C4-2B (cell line): Measurements from ENCODE around the gene HOXB4.

Experiments
- H3K27ac ChIP-seq: fragments of 450-650 bp; 2 replicates; pipeline ENCODE4 v1.5.1; 2017
- CTCF ChIP-seq: fragments of 450-650 bp; conservative IDR thresholded peaks from 2 replicates; pipeline ENCODE4 v1.5.1; 2017; ENCODE audit warnings: mild to moderate bottlenecking
- ZFX ChIP-seq: fragments of 450-650 bp; IDR thresholded peaks from 2 replicates; pipeline ENCODE4 v1.6.1; 2017

HOXB4 gene

GRCh38 chr17:48593840-48594537 is 15.8 kb upstream of the HOXB4 start:
- H3K27ac ChIP-seq = no peak overlapping the region
- TF ChIP-seq CTCF (peak; percentile 98), ZFX (no peak)

- no peak within 1 kb of the TSS for H3K27ac ChIP-seq
- no peak for TF ChIP-seq ZFX
- TF ChIP-seq CTCF = 0 out of 2 replicates have a peak, but pooled peaks have one; percentile 68
Measured at GRCh38 chr17:48593126-48593829, 15.1 kb upstream of the HOXB4 start, which contains the start of gene HOXB5. Gene HOXB5, minus strand, starts transcription at chr17:48593779. Its CDS starts 97 bp downstream, at chr17:48593682.

GRCh38 chr17:48592577-48592976 is 14.4 kb upstream of the HOXB4 start:
- TF ChIP-seq CTCF (no peak), ZFX (no peak)
- no peak overlapping the region for H3K27ac ChIP-seq

GRCh38 chr17:48592057-48592514 is 13.9 kb upstream of the HOXB4 start:
- TF ChIP-seq ZFX = no peak
- no peak for TF ChIP-seq CTCF
- H3K27ac ChIP-seq = no peak overlapping the region

- TF ChIP-seq CTCF = no peak
- TF ChIP-seq ZFX = no peak
- H3K27ac ChIP-seq = no peak overlapping the region
Measured at GRCh38 chr17:48591255-48592056, 13.3 kb upstream of the HOXB4 start.

- TF ChIP-seq ZFX (no peak), CTCF (no peak)
- H3K27ac ChIP-seq = no peak overlapping the region
Measured at GRCh38 chr17:48590607-48591161, 12.5 kb upstream of the HOXB4 start.
